ENCODE results near the gene APOE. TPM values are rescaled to one million over a fixed set of nuclear protein-coding genes. Genes with fewer than 3 reads are reported as not detected.

The APOE gene
- total and polyA plus RNA-seq, 2 of the 13 experiments (the other 11 are each of a cell fraction or from before 2014, with no cell fraction given) = 1,328 to 1,470 TPM

DNA sequence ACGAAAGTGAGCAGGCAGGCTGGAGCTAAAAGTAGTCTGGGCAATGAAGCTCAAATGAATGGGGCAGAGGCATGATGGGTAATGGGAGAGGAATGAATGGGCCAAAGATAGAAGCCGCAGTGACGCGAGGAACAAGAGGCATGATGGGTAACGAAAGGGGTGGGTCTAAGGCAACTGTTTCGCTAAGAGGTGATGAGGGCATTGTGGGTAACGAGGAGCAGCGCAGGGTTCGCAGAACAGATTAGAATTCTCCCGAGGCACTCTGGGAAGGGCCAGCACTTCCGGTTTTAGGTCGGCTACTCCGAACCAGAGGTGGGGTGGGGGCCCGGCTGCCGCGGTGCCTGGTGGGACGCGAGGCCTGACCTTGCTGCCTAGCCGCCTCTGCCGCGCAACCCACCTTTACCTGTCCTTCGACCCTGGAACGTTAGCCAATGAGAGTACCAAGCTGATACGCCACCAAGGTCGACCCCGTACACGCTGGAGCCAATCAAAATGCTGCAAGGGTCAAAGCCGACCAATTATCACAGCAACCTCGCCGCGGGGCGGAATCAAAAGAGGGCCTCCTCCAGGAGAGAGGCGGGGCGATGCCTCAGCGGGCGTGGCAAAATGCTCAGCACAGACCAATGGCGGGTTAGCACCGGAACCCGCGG lies 15.1 kb upstream of the APOE start (continued):
- TF ChIP-seq, protein P1, sequence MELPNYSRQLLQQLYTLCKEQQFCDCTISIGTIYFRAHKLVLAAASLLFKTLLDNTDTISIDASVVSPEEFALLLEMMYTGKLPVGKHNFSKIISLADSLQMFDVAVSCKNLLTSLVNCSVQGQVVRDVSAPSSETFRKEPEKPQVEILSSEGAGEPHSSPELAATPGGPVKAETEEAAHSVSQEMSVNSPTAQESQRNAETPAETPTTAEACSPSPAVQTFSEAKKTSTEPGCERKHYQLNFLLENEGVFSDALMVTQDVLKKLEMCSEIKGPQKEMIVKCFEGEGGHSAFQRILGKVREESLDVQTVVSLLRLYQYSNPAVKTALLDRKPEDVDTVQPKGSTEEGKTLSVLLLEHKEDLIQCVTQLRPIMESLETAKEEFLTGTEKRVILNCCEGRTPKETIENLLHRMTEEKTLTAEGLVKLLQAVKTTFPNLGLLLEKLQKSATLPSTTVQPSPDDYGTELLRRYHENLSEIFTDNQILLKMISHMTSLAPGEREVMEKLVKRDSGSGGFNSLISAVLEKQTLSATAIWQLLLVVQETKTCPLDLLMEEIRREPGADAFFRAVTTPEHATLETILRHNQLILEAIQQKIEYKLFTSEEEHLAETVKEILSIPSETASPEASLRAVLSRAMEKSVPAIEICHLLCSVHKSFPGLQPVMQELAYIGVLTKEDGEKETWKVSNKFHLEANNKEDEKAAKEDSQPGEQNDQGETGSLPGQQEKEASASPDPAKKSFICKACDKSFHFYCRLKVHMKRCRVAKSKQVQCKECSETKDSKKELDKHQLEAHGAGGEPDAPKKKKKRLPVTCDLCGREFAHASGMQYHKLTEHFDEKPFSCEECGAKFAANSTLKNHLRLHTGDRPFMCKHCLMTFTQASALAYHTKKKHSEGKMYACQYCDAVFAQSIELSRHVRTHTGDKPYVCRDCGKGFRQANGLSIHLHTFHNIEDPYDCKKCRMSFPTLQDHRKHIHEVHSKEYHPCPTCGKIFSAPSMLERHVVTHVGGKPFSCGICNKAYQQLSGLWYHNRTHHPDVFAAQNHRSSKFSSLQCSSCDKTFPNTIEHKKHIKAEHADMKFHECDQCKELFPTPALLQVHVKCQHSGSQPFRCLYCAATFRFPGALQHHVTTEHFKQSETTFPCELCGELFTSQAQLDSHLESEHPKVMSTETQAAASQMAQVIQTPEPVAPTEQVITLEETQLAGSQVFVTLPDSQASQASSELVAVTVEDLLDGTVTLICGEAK (IDR thresholded peaks at IDR 0.05) = no peak
- TF ChIP-seq, protein P1 (CRISPR knock-in tag; IDR thresholded peaks at IDR 0.05) = no peak
- TF ChIP-seq MAFK (conservative IDR thresholded peaks at IDR 0.05 in 1 of 2, IDR thresholded peaks at IDR 0.05 in 1 of 2; ENCODE audit: low read length in 2 of 2) (0 out of 4 replicates have a peak, but pooled peaks of 1 of the 2 experiments have one; percentile 5), ONECUT2 (CRISPR knock-in tag; IDR thresholded peaks at IDR 0.05) (no peak), ZNF773 (CRISPR knock-in tag; IDR thresholded peaks at IDR 0.05; ENCODE audit: borderline replicate concordance) (no peak), SMAD1 (CRISPR knock-in tag; IDR thresholded peaks at IDR 0.05; ENCODE audit: borderline replicate concordance, low read depth) (no peak), ZNF460 (CRISPR knock-in tag; IDR thresholded peaks at IDR 0.05; ENCODE audit: borderline replicate concordance) (no peak), ZNF672 (CRISPR knock-in tag; IDR thresholded peaks at IDR 0.05) (no peak), ZBTB3 (CRISPR knock-in tag; IDR thresholded peaks at IDR 0.05; ENCODE audit: borderline replicate concordance, low read depth) (no peak), HIVEP1 (CRISPR knock-in tag; IDR thresholded peaks at IDR 0.05) (no peak)
- TF ChIP-seq, protein P2, sequence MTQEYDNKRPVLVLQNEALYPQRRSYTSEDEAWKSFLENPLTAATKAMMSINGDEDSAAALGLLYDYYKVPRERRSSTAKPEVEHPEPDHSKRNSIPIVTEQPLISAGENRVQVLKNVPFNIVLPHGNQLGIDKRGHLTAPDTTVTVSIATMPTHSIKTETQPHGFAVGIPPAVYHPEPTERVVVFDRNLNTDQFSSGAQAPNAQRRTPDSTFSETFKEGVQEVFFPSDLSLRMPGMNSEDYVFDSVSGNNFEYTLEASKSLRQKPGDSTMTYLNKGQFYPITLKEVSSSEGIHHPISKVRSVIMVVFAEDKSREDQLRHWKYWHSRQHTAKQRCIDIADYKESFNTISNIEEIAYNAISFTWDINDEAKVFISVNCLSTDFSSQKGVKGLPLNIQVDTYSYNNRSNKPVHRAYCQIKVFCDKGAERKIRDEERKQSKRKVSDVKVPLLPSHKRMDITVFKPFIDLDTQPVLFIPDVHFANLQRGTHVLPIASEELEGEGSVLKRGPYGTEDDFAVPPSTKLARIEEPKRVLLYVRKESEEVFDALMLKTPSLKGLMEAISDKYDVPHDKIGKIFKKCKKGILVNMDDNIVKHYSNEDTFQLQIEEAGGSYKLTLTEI (CRISPR knock-in tag; conservative IDR thresholded peaks at IDR 0.05) = no peak
- TF ChIP-seq, protein P3, sequence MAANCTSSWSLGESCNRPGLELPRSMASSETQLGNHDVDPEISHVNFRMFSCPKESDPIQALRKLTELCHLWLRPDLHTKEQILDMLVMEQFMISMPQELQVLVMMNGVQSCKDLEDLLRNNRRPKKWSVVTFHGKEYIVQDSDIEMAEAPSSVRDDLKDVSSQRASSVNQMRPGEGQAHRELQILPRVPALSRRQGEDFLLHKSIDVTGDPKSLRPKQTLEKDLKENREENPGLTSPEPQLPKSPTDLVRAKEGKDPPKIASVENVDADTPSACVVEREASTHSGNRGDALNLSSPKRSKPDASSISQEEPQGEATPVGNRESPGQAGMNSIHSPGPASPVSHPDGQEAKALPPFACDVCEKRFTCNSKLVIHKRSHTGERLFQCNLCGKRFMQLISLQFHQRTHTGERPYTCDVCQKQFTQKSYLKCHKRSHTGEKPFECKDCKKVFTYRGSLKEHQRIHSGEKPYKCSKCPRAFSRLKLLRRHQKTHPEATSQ (CRISPR knock-in tag; IDR thresholded peaks at IDR 0.05; ENCODE audit: borderline replicate concordance) = no peak
- TF ChIP-seq, protein P4, sequence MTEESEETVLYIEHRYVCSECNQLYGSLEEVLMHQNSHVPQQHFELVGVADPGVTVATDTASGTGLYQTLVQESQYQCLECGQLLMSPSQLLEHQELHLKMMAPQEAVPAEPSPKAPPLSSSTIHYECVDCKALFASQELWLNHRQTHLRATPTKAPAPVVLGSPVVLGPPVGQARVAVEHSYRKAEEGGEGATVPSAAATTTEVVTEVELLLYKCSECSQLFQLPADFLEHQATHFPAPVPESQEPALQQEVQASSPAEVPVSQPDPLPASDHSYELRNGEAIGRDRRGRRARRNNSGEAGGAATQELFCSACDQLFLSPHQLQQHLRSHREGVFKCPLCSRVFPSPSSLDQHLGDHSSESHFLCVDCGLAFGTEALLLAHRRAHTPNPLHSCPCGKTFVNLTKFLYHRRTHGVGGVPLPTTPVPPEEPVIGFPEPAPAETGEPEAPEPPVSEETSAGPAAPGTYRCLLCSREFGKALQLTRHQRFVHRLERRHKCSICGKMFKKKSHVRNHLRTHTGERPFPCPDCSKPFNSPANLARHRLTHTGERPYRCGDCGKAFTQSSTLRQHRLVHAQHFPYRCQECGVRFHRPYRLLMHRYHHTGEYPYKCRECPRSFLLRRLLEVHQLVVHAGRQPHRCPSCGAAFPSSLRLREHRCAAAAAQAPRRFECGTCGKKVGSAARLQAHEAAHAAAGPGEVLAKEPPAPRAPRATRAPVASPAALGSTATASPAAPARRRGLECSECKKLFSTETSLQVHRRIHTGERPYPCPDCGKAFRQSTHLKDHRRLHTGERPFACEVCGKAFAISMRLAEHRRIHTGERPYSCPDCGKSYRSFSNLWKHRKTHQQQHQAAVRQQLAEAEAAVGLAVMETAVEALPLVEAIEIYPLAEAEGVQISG (CRISPR knock-in tag; IDR thresholded peaks at IDR 0.05) = peak; percentile 88

Data from HepG2 (cell line).